GM12878 (cell line): ENCODE measurements around the gene ADD1. TPM values are rescaled to one million over a fixed set of nuclear protein-coding genes. Genes with fewer than 3 reads are reported as not detected.

Source experiments
- ATAC-seq: fragments of 200-7000 bp; cut with Tn5 transposase; 3 replicates; pipeline ENCODE4 v1.9.1; 2020; ENCODE audit warnings: mild to moderate bottlenecking, moderate library complexity
- BruUV-seq: library from RNA; stranded (reverse); fragments of 400-500 nt; replicated peaks from 2 replicates; lab custom pipeline; 2021; lab: Mats Ljungman, UMichigan
- CTCF ChIA-PET: fragments of 300-600 bp; sonication (Branson Sonifier 250); formaldehyde crosslinking; extraction: SDS; loops from one replicate; lab custom pipeline; 2021; ENCODE audit warnings: inconsistent platforms; lab: Yijun Ruan, JAX
- POLR2A ChIA-PET: fragments of 350-600 bp; formaldehyde crosslinking; extraction: SDS; loops from one replicate; lab custom pipeline; 2021; ENCODE audit warnings: inconsistent platforms; lab: Charles Lee
- RAD21 ChIA-PET: fragments of 300-600 bp; sonication (Branson Sonifier 250); formaldehyde crosslinking; loops from one replicate; lab custom pipeline; 2023; ENCODE audit warnings: antibody characterized with exemption; ENCODE audit not compliant: unreplicated experiment; lab: Charles Lee
- SMC1A ChIA-PET: fragments of 300-600 bp; sonication (Branson Sonifier 250); formaldehyde crosslinking; loops from one replicate; lab custom pipeline; 2023; ENCODE audit not compliant: unreplicated experiment, uncharacterized antibody; lab: Charles Lee
- DNase-seq: peaks from one replicate; pipeline ENCODE4 v3.0.0-alpha.2; 2011; ENCODE audit warnings: low read depth, low spot score
- FAIRE-seq: peaks from 3 replicates; lab custom pipeline; 2011; peaks lifted over from hg19 to GRCh38; lab: Jason Lieb, UNC
- H2AFZ ChIP-seq: 2 replicates; pipeline ENCODE4 v1.6.0; 2011; ENCODE audit warnings: low read depth, low read length, control low read depth; ENCODE audit not compliant: control insufficient read depth
- H3K27ac ChIP-seq: 2 replicates; pipeline ENCODE4 v1.5.1; 2011; ENCODE audit warnings: control low read depth; ENCODE audit not compliant: control insufficient read depth, insufficient read depth
- H3K27me3 ChIP-seq, 2 experiments: replicated peaks in 1 of 2; 2 replicates each; pipeline versions ENCODE4 v1.6.0 to v1.6.1; 2011; ENCODE audit warnings: low read length in 1 of 2; ENCODE audit not compliant: control insufficient read depth in 2 of 2, insufficient read depth in 2 of 2
- H3K36me3 ChIP-seq, 2 experiments: 2 replicates each; pipeline ENCODE4 v1.5.1; 2011; ENCODE audit warnings: low read length in 1 of 2; ENCODE audit not compliant: control insufficient read depth in 2 of 2, insufficient read depth in 2 of 2
- H3K4me1 ChIP-seq: 2 replicates; pipeline ENCODE4 v1.6.1; 2011; ENCODE audit warnings: mild to moderate bottlenecking, low read length, moderate library complexity, mixed read lengths; ENCODE audit not compliant: control insufficient read depth, insufficient read depth
- H3K4me2 ChIP-seq: 2 replicates; pipeline ENCODE4 v1.6.0; 2011; ENCODE audit warnings: control low read depth; ENCODE audit not compliant: control insufficient read depth, insufficient read depth
- H3K4me3 ChIP-seq: fragments of 200-600 bp; sonication (generic); 2 replicates; pipeline ENCODE4 v1.5.1; 2016
- H3K79me2 ChIP-seq: 2 replicates; pipeline ENCODE4 v1.6.0; 2011; ENCODE audit warnings: low read length; ENCODE audit not compliant: control insufficient read depth, insufficient read depth
- H3K9ac ChIP-seq: 2 replicates; pipeline ENCODE4 v1.8.0; 2011; ENCODE audit warnings: low read length, control low read depth, mixed read lengths; ENCODE audit not compliant: control insufficient read depth, insufficient read depth
- H3K9me3 ChIP-seq: replicated peaks from 3 replicates; pipeline ENCODE4 v1.5.1; 2011; ENCODE audit warnings: mild to moderate bottlenecking, low read length; ENCODE audit not compliant: control insufficient read depth, insufficient read depth
- H4K20me1 ChIP-seq: 2 replicates; pipeline ENCODE4 v1.6.0; 2011; ENCODE audit not compliant: control insufficient read depth, insufficient read depth
- ASH2L ChIP-seq: fragments of 300-600, 200-600 bp; sonication (generic); IDR thresholded peaks from 2 replicates; pipeline ENCODE4 v1.6.1; 2017; ENCODE audit warnings: low read depth, mild to moderate bottlenecking, borderline replicate concordance
- CBX3 ChIP-seq: fragments of 200-600 bp; sonication (generic); IDR thresholded peaks from 2 replicates; pipeline ENCODE4 v1.6.1; 2016; ENCODE audit warnings: low read depth, borderline replicate concordance
- DPF2 ChIP-seq: fragments of 450-650 bp; IDR thresholded peaks from 2 replicates; pipeline ENCODE4 v1.6.1; 2017; ENCODE audit warnings: mild to moderate bottlenecking
- ETV6 ChIP-seq, 2 experiments: fragments of 450-650 bp in 1 of 2; IDR thresholded peaks in 1 of 2; conservative IDR thresholded peaks in 1 of 2; 2 replicates each; pipeline ENCODE4 v1.6.1; 2014; ENCODE audit warnings: antibody characterized with exemption in 1 of 2, borderline replicate concordance in 1 of 2, low read depth in 1 of 2, mild to moderate bottlenecking in 1 of 2, moderate library complexity in 1 of 2
- HDAC6 ChIP-seq: fragments of 200-600 bp; sonication (generic); IDR thresholded peaks from one replicate; pipeline ENCODE4 v1.8.0; 2017; ENCODE audit warnings: antibody characterized with exemption; ENCODE audit not compliant: unreplicated experiment
- KAT2A ChIP-seq: conservative IDR thresholded peaks from 2 replicates; pipeline ENCODE4 v1.6.1; 2011; ENCODE audit warnings: low read depth, low read length; ENCODE audit not compliant: control insufficient read depth
- MYC ChIP-seq: IDR thresholded peaks from 2 replicates; pipeline ENCODE4 v1.6.1; 2011; ENCODE audit warnings: mild to moderate bottlenecking, low read length, moderate library complexity, inconsistent platforms; ENCODE audit not compliant: insufficient read depth, insufficient replicate concordance, insufficient read length, severe bottlenecking
- SUPT20H ChIP-seq: IDR thresholded peaks from 2 replicates; pipeline ENCODE4 v1.6.1; 2011; ENCODE audit warnings: low read depth, mild to moderate bottlenecking, low read length, moderate library complexity, borderline replicate concordance; ENCODE audit not compliant: control insufficient read depth
- TCF3 ChIP-seq: IDR thresholded peaks from 2 replicates; pipeline ENCODE4 v1.6.1; 2012; ENCODE audit warnings: low read depth, mild to moderate bottlenecking, low read length, borderline replicate concordance; ENCODE audit not compliant: insufficient read depth
- TCF7 ChIP-seq: IDR thresholded peaks from 2 replicates; pipeline ENCODE4 v1.6.1; 2014; ENCODE audit warnings: antibody characterized with exemption, borderline replicate concordance
- WGBS: methylation state at CpG from one replicate; pipeline ENCODE4 v1.1.6; 2016; ENCODE audit warnings: low lambda C conversion rate; ENCODE audit not compliant: insufficient replicate concordance, insufficient coverage; ENCODE audit errors: missing lambda C conversion rate; 5-methylcytosine and 5-hydroxymethylcytosine counted together
- in situ Hi-C: fragments of 300-500 bp; cut with MboI; formaldehyde crosslinking; loops from 9 replicates; pipeline ENCODE4 v1.14.3; 2018; ENCODE audit warnings: mixed read lengths
- intact Hi-C: fragments of 100-400 bp; cut with micrococcal nuclease; formaldehyde crosslinking; loops from one replicate; pipeline ENCODE4 v1.14.2; 2022; ENCODE audit not compliant: unreplicated experiment
- polyA plus RNA-seq, 11 experiments: library from polyadenylated mRNA; depleted of rRNA in 4 of 11; unstranded in 6 of 11; stranded (reverse) in 5 of 11; fragments of >200 nt; fragmentation: Nextera tagmentation in 4 of 11; fragmentation: Illumina TruSeq in 1 of 11; extraction: Ambion mirVana in 4 of 11; extraction: Trizol in 1 of 11; gene quantifications; 1 replicate in 1 of 11; 2 replicates in 10 of 11; pipeline versions ENCODE4 v1.2.1 to v1.2.3, GENCODE V29; 2011 to 2016; ENCODE audit warnings: inconsistent platforms in 2 of 11, missing spikeins in 2 of 11, low read depth in 1 of 11
- total RNA-seq, 4 experiments: library from RNA; depleted of rRNA in 3 of 4; stranded (reverse); fragments of >200 nt in 3 of 4; fragmentation: Illumina TruSeq in 1 of 4; extraction: Trizol in 1 of 4; gene quantifications; 2 replicates each; pipeline versions ENCODE4 v1.2.1 to v1.2.3, GENCODE V29; 2013 to 2021

The ADD1 gene
- total and polyA plus RNA-seq, 10 of the 15 experiments (the other 5 are each of a cell fraction or from before 2014, with no cell fraction given) = 21.6 to 182 (median 105) TPM

DNA sequence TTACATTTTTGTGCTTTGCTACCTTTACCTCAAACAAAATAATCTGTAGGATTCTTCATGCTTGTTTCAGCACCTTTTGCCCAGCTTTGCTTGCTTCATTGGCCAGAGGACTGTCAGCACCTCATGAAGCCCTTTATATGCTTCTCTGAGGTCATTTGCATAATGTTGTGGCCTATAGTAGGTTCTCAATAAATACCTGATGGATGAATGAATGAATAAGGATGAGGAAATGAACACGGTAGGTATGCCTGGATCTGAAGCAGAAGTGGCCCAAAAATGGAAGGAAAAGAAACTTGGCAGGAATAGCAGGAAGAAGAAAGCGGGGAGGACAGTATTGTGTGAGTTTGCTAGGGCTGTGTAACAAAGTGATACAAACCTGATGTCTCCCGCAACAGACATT, 127.6 kb downstream of the ADD1 start:
- no peak overlapping the region for H2AFZ ChIP-seq
- ATAC-seq = no peak
- DNase-seq = no peak
- no peak overlapping the region for H3K4me3 ChIP-seq
- 60% methylated on average over 3 of the region's 3 CpGs for WGBS
- SMC1A ChIA-PET = no interaction called here
- no peaks in the 10 kb centered on the region for H4K20me1 ChIP-seq
- no peaks in the 10 kb centered on the region for H3K36me3 ChIP-seq
- no peak overlapping the region for H3K4me2 ChIP-seq
- H3K79me2 ChIP-seq = no peaks in the 10 kb centered on the region
- RAD21 ChIA-PET = no interaction called here
- no peak overlapping the region for H3K9ac ChIP-seq
- intact Hi-C loops = no loop called here
- POLR2A ChIA-PET = no interaction called here
- in situ Hi-C loops = loop anchor here (10.0 kb wide), 1 partner anchor 64 kb away; no protein-coding TSS in a partner anchor
- H3K4me1 ChIP-seq = no peaks in the 10 kb centered on the region
- H3K9me3 ChIP-seq = no peaks in the 10 kb centered on the region
- BruUV-seq = no TSS peak
- H3K27me3 ChIP-seq = no peaks in the 10 kb centered on the region
- CTCF ChIA-PET = no interaction called here
- FAIRE-seq = no peak
- TF ChIP-seq TCF3 (no peak), CBX3 (no peak), KAT2A (no peak), MYC (no peak), ASH2L (no peak), DPF2 (no peak), SUPT20H (no peak), TCF7 (no peak), HDAC6 (no peak), ETV6 (conservative IDR thresholded peaks at IDR 0.05 in 1 of 2, IDR thresholded peaks at IDR 0.05 in 1 of 2; ENCODE audit: borderline replicate concordance in 1 of 2, low read depth in 1 of 2) (no peak)
- TF ChIP-seq, all 136 proteins: peak for 0
- H3K27ac ChIP-seq = no peak overlapping the region
